Measurements from ENCODE around the gene CCDC47. TPM values are rescaled to one million over a fixed set of nuclear protein-coding genes. Genes with fewer than 3 reads are reported as not detected.
"Not testable (repeated sequence)": the region's sequence is repeated elsewhere in the genome, so short reads cannot be mapped to it uniquely, and the experiment has no call there.

The CCDC47 gene
- total RNA-seq, 1 experiment from 2014 or later = 28.0 TPM

GRCh38 chr17:63741408-63742173 is 31.8 kb downstream of the CCDC47 start, which contains the start of gene STRADA:
Gene STRADA, minus strand, starts transcription at chr17:63741799. Its CDS starts 13,430 bp downstream, at chr17:63728369.
- Histone ChIP-seq H4K20me1 (ENCODE audit: insufficient read depth, low read depth, low read length) (no peaks in the 10 kb centered on the region), H3K4me3 (ENCODE audit: low read length) (peak within 1 kb of the TSS; percentile 97), H3K4me1 (ENCODE audit: low read length) (peaks cover 38% of the 10 kb centered on the region), H3K4me2 (ENCODE audit: low read depth, low read length, poor library complexity, severe bottlenecking) (peak within 1 kb of the TSS; percentile 92), H3K9me2 (replicated peaks; ENCODE audit: insufficient read depth, low read length) (no peaks in the 10 kb centered on the region), H3K79me2 (ENCODE audit: low read length) (peaks cover 27% of the 10 kb centered on the region), H3K36me3 (ENCODE audit: insufficient read depth, low read length) (peaks cover 19% of the 10 kb centered on the region), H3K27ac (ENCODE audit: low read length) (peak within 1 kb of the TSS; percentile 95), H3K9ac (ENCODE audit: low read length) (peak within 1 kb of the TSS; percentile 93), H3K27me3 (ENCODE audit: low read length) (no peaks in the 10 kb centered on the region), H2AFZ (ENCODE audit: low read length) (peak within 1 kb of the TSS; percentile 8; the same call in 1 of the 2 replicates), H3K9me3 (ENCODE audit: low read length) (no peaks in the 10 kb centered on the region)
- peak; percentile 99 for DNase-seq

DNA sequence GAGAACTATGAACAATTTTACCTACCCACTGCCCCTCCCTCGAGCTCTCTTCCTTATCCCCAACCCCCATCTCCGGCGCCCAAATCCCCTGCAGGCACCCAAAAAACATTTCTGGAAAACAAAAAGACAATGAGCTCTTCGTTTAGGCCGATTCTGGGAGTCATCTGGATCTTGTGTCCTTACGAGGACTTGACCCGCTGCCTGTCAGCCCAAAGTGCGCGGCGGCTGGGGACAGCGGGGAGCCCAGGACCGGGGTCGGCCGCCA is 32.3 kb downstream of the CCDC47 start:
- Histone ChIP-seq H3K79me2 (ENCODE audit: low read length) (peaks cover 29% of the 10 kb centered on the region), H3K4me2 (ENCODE audit: low read depth, low read length, poor library complexity, severe bottlenecking) (peak overlapping the region; percentile 92), H3K4me3 (ENCODE audit: low read length) (peak overlapping the region; percentile 97), H3K27me3 (ENCODE audit: low read length) (no peaks in the 10 kb centered on the region), H4K20me1 (ENCODE audit: insufficient read depth, low read depth, low read length) (no peaks in the 10 kb centered on the region), H2AFZ (ENCODE audit: low read length) (no peak overlapping the region; the same call in 1 of the 2 replicates), H3K27ac (ENCODE audit: low read length) (peak overlapping the region; percentile 77), H3K4me1 (ENCODE audit: low read length) (peaks cover 38% of the 10 kb centered on the region), H3K9ac (ENCODE audit: low read length) (peak overlapping the region; percentile 93), H3K9me3 (ENCODE audit: low read length) (no peaks in the 10 kb centered on the region), H3K9me2 (replicated peaks; ENCODE audit: insufficient read depth, low read length) (no peaks in the 10 kb centered on the region), H3K36me3 (ENCODE audit: insufficient read depth, low read length) (peaks cover 16% of the 10 kb centered on the region)
- DNase-seq = no peak

DNA sequence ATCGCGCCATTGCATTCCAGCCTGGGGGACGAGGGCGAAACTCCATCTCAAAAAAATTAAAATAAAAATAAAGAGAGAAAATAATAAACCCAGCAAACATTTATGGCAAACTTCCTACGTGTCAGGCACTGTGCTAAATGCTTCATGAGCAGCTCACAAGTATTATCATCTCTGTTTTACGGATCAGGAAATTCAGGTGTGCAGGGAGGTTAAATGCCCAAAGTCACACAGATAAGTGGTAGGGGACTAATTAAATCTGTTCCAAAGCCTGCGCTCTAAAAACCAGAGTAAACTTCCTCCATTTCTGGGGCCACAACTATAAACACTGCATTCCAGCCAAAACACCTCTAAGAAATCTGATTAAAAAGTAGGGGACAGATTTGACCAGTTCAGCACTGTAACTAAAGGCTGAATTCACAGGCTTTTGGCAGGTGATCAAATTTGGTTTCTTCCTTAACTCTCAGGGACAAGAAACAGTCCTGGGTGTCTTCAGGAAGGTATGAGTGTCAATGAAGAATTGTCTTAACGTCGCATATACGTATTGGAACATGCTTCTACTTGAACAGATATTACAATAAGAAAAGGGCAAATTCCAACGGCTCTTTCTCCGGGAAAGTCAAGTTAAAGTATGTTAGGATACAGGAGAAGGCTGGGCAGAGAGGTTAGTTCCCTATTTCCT is 32.8 kb downstream of the CCDC47 start:
- H3K4me1 ChIP-seq (ENCODE audit: low read length) = peaks cover 33% of the 10 kb centered on the region
- no peaks in the 10 kb centered on the region for H3K27me3 ChIP-seq (ENCODE audit: low read length)
- H3K4me2 ChIP-seq (ENCODE audit: low read depth, low read length, poor library complexity, severe bottlenecking) = peak overlapping the region; percentile 92
- no peaks in the 10 kb centered on the region for H3K9me2 ChIP-seq (replicated peaks; ENCODE audit: insufficient read depth, low read length)
- H4K20me1 ChIP-seq (ENCODE audit: insufficient read depth, low read depth, low read length) = no peaks in the 10 kb centered on the region
- H3K79me2 ChIP-seq (ENCODE audit: low read length) = peaks cover 33% of the 10 kb centered on the region
- no peak overlapping the region; the same call in 1 of the 2 replicates for H2AFZ ChIP-seq (ENCODE audit: low read length)
- peak overlapping the region; percentile 97 for H3K4me3 ChIP-seq (ENCODE audit: low read length)
- DNase-seq = peak; percentile 45
- H3K27ac ChIP-seq (ENCODE audit: low read length) = peak overlapping the region; percentile 77
- peaks cover 11% of the 10 kb centered on the region; the same call in 1 of the 2 replicates for H3K36me3 ChIP-seq (ENCODE audit: insufficient read depth, low read length)
- H3K9me3 ChIP-seq (ENCODE audit: low read length) = no peaks in the 10 kb centered on the region
- H3K9ac ChIP-seq (ENCODE audit: low read length) = peak overlapping the region; percentile 93

GRCh38 chr17:63735691-63736090 is 37.7 kb downstream of the CCDC47 start:
- Histone ChIP-seq H3K4me1 (ENCODE audit: low read length) (peaks cover 10% of the 10 kb centered on the region), H3K36me3 (ENCODE audit: insufficient read depth, low read length) (no peaks in the 10 kb centered on the region), H2AFZ (ENCODE audit: low read length) (no peak overlapping the region), H3K27me3 (ENCODE audit: low read length) (no peaks in the 10 kb centered on the region), H4K20me1 (ENCODE audit: insufficient read depth, low read depth, low read length) (no peaks in the 10 kb centered on the region), H3K79me2 (ENCODE audit: low read length) (peaks cover 34% of the 10 kb centered on the region), H3K9me3 (ENCODE audit: low read length) (no peaks in the 10 kb centered on the region), H3K27ac (ENCODE audit: low read length) (no peak overlapping the region), H3K9me2 (replicated peaks; ENCODE audit: insufficient read depth, low read length) (no peaks in the 10 kb centered on the region), H3K9ac (ENCODE audit: low read length) (no peak overlapping the region), H3K4me2 (ENCODE audit: low read depth, low read length, poor library complexity, severe bottlenecking) (no peak overlapping the region), H3K4me3 (ENCODE audit: low read length) (no peak overlapping the region)
- DNase-seq = no peak

DNA sequence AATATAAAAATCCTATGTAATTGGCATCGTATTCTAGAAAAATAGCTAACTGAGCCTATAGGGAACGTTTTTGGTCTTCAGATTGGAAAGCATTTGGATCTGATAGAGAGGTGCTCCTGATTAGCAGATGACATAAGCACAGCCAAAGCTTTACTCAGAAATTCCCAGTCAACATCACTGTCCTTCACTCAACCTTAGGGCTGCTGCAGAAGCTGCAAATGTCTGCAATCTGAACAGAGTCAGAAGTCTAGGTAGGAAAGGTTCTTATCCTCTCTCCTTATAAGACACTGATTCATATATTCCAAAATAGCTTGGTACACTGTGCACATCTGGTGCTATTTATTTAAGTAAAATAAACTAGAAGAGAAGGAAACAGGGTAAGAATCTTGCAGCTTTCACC is 51.0 kb downstream of the CCDC47 start:
- Histone ChIP-seq H3K27me3 (ENCODE audit: low read length) (no peaks in the 10 kb centered on the region), H3K9me2 (replicated peaks; ENCODE audit: insufficient read depth, low read length) (no peaks in the 10 kb centered on the region), H3K4me1 (ENCODE audit: low read length) (no peaks in the 10 kb centered on the region; the same call in 1 of the 2 replicates), H2AFZ (ENCODE audit: low read length) (no peak overlapping the region), H3K9me3 (ENCODE audit: low read length) (no peaks in the 10 kb centered on the region), H3K4me3 (ENCODE audit: low read length) (no peak overlapping the region), H3K79me2 (ENCODE audit: low read length) (no peaks in the 10 kb centered on the region), H3K4me2 (ENCODE audit: low read depth, low read length, poor library complexity, severe bottlenecking) (no peak overlapping the region), H3K27ac (ENCODE audit: low read length) (no peak overlapping the region), H4K20me1 (ENCODE audit: insufficient read depth, low read depth, low read length) (no peaks in the 10 kb centered on the region), H3K9ac (ENCODE audit: low read length) (no peak overlapping the region), H3K36me3 (ENCODE audit: insufficient read depth, low read length) (0 out of 2 replicates have a peak, but pooled peaks cover 7% of the 10 kb centered on the region)
- no peak for DNase-seq

GRCh38 chr17:63720194-63720593 is 53.2 kb downstream of the CCDC47 start:
- H3K4me2 ChIP-seq (ENCODE audit: low read depth, low read length, poor library complexity, severe bottlenecking); H3K27me3 ChIP-seq (ENCODE audit: low read length); H3K9me3 ChIP-seq (ENCODE audit: low read length); H3K4me1 ChIP-seq (ENCODE audit: low read length); H3K4me3 ChIP-seq (ENCODE audit: low read length); H3K9me2 ChIP-seq (replicated peaks; ENCODE audit: insufficient read depth, low read length); H4K20me1 ChIP-seq (ENCODE audit: insufficient read depth, low read depth, low read length); H3K27ac ChIP-seq (ENCODE audit: low read length); DNase-seq; H3K79me2 ChIP-seq (ENCODE audit: low read length); H3K9ac ChIP-seq (ENCODE audit: low read length); H2AFZ ChIP-seq (ENCODE audit: low read length); H3K36me3 ChIP-seq (ENCODE audit: insufficient read depth, low read length): not testable (repeated sequence)

DNA sequence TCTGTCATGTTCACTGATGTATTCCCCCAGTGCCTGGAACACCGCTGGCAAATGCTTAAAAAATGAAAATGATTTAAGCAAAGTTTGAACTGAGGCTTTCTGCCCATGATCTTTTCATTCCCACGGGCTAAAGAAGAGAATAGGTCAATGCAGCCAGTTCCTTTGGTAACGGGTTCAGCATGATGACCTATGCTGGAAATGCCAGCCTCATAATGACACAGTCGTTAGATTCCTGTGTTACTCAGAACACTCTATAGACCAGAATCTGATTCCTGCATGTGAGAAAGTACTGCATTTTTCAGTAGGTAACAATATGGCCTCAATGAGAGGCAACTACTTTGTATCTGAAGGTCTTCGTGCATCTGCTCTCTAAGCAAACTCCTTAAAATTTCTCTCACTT is 54.4 kb downstream of the CCDC47 start:
- peaks cover 5% of the 10 kb centered on the region; the same call in 1 of the 2 replicates for H3K36me3 ChIP-seq (ENCODE audit: insufficient read depth, low read length)
- H3K27ac ChIP-seq (ENCODE audit: low read length) = no peak overlapping the region
- no peaks in the 10 kb centered on the region for H3K9me3 ChIP-seq (ENCODE audit: low read length)
- no peak overlapping the region for H2AFZ ChIP-seq (ENCODE audit: low read length)
- no peak overlapping the region for H3K4me2 ChIP-seq (ENCODE audit: low read depth, low read length, poor library complexity, severe bottlenecking)
- no peak for DNase-seq
- H3K9ac ChIP-seq (ENCODE audit: low read length) = no peak overlapping the region
- no peaks in the 10 kb centered on the region; the same call in 1 of the 2 replicates for H3K4me1 ChIP-seq (ENCODE audit: low read length)
- H3K4me3 ChIP-seq (ENCODE audit: low read length) = no peak overlapping the region
- H3K27me3 ChIP-seq (ENCODE audit: low read length) = no peaks in the 10 kb centered on the region
- H3K9me2 ChIP-seq (replicated peaks; ENCODE audit: insufficient read depth, low read length) = no peaks in the 10 kb centered on the region
- H3K79me2 ChIP-seq (ENCODE audit: low read length) = no peaks in the 10 kb centered on the region
- no peaks in the 10 kb centered on the region for H4K20me1 ChIP-seq (ENCODE audit: insufficient read depth, low read depth, low read length)

- no peaks in the 10 kb centered on the region for H3K9me2 ChIP-seq (replicated peaks; ENCODE audit: insufficient read depth, low read length)
Measured at GRCh38 chr17:63716426-63716825, 57.0 kb downstream of the CCDC47 start.

More at GRCh38 chr17:63716426-63716825, 57.0 kb downstream of the CCDC47 start:
- Histone ChIP-seq H3K9me3 (ENCODE audit: low read length) (no peaks in the 10 kb centered on the region), H4K20me1 (ENCODE audit: insufficient read depth, low read depth, low read length) (no peaks in the 10 kb centered on the region), H3K27me3 (ENCODE audit: low read length) (no peaks in the 10 kb centered on the region), H3K4me2 (ENCODE audit: low read depth, low read length, poor library complexity, severe bottlenecking) (no peak overlapping the region), H3K9ac (ENCODE audit: low read length) (no peak overlapping the region), H2AFZ (ENCODE audit: low read length) (no peak overlapping the region), H3K36me3 (ENCODE audit: insufficient read depth, low read length) (peaks cover 5% of the 10 kb centered on the region; the same call in 1 of the 2 replicates), H3K4me3 (ENCODE audit: low read length) (no peak overlapping the region), H3K27ac (ENCODE audit: low read length) (no peak overlapping the region), H3K79me2 (ENCODE audit: low read length) (no peaks in the 10 kb centered on the region), H3K4me1 (ENCODE audit: low read length) (no peaks in the 10 kb centered on the region)
- no peak for DNase-seq
